ENCODE measurements around the gene AMN1. TPM values are rescaled to one million over a fixed set of nuclear protein-coding genes. Genes with fewer than 3 reads are reported as not detected.
"Not testable (repeated sequence)": the region's sequence is repeated elsewhere in the genome, so short reads cannot be mapped to it uniquely, and the experiment has no call there.

AMN1 gene
- total RNA-seq, 1 donor from 2014 or later: 9.8 TPM

DNA sequence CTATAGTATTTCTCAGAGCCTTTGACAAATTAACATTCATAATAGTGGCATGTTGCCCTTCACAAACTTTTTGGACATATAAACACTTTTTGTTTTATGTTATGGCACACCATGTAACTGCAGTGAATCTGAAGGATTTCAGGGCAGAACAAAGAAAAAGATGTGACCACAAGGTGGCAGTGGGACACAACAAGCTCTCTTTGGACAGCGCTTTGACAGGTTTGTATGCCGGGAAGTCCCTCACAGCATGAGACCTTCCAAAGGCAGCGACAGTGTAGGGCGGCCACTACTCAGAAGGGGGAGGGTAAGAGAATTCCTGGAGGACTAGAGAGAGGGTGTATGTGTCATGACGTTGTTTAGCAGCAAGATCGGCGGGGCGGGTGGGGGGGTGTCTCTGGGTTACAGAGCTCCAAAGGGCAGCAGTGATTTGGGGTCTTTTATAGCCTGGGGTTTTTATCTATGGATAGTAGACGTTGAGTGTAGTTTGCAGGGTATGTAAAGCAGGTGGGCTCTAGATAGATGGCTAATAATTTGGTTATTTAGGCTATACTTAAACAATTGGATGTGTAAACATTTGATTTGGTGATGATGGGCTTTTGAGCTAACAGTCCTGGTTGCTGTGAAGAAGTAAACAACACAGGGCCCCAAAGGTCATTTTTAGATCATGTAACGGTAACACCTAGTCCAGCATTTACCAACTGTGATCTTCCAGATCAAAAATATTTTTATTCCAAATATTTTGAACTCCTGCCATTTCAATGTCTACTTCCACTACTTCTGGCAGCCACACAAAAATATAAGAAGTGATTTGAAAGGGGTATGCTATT is 46.5 kb downstream of the AMN1 start:
- peak; percentile 55 for DNase-seq (ENCODE audit: low read depth)
- TF ChIP-seq, protein P1, sequence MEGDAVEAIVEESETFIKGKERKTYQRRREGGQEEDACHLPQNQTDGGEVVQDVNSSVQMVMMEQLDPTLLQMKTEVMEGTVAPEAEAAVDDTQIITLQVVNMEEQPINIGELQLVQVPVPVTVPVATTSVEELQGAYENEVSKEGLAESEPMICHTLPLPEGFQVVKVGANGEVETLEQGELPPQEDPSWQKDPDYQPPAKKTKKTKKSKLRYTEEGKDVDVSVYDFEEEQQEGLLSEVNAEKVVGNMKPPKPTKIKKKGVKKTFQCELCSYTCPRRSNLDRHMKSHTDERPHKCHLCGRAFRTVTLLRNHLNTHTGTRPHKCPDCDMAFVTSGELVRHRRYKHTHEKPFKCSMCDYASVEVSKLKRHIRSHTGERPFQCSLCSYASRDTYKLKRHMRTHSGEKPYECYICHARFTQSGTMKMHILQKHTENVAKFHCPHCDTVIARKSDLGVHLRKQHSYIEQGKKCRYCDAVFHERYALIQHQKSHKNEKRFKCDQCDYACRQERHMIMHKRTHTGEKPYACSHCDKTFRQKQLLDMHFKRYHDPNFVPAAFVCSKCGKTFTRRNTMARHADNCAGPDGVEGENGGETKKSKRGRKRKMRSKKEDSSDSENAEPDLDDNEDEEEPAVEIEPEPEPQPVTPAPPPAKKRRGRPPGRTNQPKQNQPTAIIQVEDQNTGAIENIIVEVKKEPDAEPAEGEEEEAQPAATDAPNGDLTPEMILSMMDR (conservative IDR thresholded peaks at IDR 0.05; ENCODE audit: low read depth, low read length): peak; percentile 78
- no peak overlapping the region for H3K4me3 ChIP-seq (ENCODE audit: low read depth, low read length)

DNA sequence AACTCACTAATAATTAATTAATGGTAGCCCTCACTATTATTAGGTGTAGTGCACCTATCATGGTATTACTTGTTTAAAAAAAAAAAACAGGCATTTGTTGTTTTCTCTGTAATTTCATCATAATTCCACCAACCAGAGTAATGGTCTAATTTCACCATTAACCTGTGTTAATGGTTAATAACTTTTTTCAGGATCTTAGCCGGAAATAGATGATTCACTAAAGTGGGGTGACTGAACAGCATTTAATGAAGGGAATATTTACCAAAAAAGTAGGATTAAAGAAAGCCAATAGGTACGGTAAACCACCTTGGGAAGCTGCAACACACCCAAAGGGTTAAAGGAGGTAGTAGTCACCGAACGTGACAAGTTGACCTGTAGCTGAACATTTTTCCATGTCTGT is 56.3 kb downstream of the AMN1 start:
- no peak overlapping the region for H3K4me3 ChIP-seq (ENCODE audit: low read depth, low read length)
- TF ChIP-seq, protein P1 (conservative IDR thresholded peaks at IDR 0.05; ENCODE audit: low read depth, low read length): no peak
- DNase-seq (ENCODE audit: low read depth): no peak

DNA sequence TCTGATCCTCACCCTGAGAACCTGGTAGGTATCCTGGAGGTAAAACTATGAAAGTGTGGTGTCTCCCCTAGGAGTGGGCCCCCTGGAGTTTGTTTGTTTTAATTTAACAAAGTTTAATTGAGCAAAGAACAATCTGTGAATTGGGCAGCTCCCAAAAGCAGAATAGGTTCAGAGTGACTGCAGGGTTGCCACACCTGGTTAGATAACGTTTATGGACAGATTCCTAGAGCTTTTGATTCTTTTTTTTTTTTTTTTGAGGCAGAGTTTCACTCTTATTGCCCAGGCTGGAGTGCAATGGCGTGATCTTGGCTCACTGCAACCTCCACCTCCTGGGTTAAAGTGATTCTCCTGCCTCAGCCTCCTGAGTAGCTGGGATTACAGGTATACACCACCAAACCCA is 59.2 kb downstream of the AMN1 start:
- not testable (repeated sequence) for H3K4me3 ChIP-seq (ENCODE audit: low read depth, low read length); DNase-seq (ENCODE audit: low read depth)

DNA sequence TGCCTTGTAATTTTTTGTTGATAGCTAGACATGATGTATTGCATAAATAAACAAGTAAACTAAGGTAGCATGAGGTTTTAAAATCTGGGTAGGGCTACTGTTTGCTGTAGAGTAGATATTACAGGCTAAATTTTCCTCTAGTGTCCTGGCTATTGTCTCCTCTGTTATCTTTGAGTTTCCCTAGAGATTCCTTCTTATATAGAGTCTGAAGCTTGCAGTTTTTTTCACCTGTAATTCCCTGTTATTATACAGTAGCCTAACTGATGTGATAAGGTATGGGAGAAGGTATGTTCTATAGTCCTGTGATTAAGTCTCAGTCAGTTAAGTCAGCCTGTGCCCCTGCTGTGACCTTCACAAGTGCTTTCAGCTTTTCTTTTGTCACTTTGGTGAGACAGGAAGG is 59.8 kb downstream of the AMN1 start:
- H3K4me3 ChIP-seq (ENCODE audit: low read depth, low read length): no peak overlapping the region
- TF ChIP-seq, protein P1 (conservative IDR thresholded peaks at IDR 0.05; ENCODE audit: low read depth, low read length): no peak
- no peak for DNase-seq (ENCODE audit: low read depth)

DNA sequence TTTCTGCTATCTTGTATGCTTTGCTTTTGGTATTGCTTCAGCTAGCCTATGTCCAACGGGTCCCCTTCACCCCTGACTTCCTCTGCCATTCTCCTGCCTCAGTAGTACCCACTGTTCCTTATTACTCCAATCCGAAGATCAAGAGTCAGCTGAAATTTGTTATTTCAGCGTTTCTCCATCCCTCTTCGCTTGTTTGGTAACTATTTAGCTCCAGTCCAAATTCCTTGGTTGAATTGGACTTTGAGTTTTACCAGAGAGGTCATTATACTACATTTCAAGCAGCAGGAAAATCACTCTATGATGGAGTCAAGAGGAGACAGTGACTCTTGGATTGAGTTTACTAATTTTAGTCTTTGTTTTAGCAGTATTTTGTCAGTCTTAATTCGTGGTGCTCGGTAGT is 64.8 kb downstream of the AMN1 start:
- no peak for DNase-seq (ENCODE audit: low read depth)
- H3K4me3 ChIP-seq (ENCODE audit: low read depth, low read length): no peak overlapping the region
- TF ChIP-seq, protein P1 (conservative IDR thresholded peaks at IDR 0.05; ENCODE audit: low read depth, low read length): no peak

DNA sequence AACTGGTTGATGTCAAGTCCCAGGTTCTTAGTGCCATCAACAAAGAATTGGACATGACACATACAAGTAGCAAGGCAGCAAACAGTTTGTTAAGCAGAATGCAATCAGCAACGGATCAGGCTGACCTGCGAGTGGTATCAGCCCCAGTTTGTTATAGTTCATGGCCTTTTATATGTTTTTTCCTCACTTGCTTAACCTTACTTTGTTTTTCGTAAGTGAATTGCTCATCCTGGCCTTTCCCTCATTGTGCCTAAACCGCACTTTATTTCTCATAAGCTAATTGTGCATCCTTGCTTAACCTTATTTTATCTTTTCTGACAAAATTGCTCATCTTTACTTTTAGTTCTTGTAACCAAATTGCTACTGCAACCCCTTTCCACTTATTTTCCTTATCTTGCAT is 65.2 kb downstream of the AMN1 start:
- TF ChIP-seq, protein P1 (conservative IDR thresholded peaks at IDR 0.05; ENCODE audit: low read depth, low read length): no peak
- H3K4me3 ChIP-seq (ENCODE audit: low read depth, low read length): no peak overlapping the region
- DNase-seq (ENCODE audit: low read depth): no peak

DNA sequence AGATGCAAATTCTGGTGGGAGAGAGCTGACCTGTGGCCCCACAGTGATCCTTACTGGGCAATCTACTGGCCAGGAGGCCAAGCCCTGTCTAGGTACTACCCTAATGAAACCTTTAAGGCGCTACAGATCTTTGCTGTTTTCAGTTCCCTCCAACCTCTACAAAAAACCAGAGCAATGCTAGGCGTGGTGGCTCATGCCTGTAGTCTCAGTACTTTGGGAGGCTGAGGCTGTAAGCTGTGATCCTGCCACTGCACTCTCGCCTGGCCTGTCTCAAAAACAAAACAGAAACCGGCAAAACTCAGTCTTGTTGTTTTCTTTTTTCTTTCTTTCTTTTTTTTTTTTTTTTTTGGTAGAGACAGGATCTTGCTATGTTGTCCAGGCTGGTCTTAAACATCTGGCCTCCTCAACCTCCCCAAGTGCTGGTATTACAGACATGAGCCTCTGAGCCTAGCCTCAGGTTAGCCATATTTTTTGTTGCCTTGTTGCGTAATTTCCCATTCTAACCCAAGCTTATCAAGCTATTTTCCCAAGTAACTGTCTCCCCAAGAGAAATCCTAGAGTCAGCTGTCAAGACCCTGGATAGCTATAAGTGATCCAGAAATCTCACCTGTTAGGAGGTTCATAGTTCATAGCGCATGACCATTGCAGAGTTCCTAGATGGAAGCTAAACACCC is 66.5 kb downstream of the AMN1 start:
- no peak for DNase-seq (ENCODE audit: low read depth)
- H3K4me3 ChIP-seq (ENCODE audit: low read depth, low read length): no peak overlapping the region
- TF ChIP-seq, protein P1 (conservative IDR thresholded peaks at IDR 0.05; ENCODE audit: low read depth, low read length): no peak
